ENCODE measurements around the gene APOB.
"Not testable (repeated sequence)": the region's sequence is repeated elsewhere in the genome, so short reads cannot be mapped to it uniquely, and the experiment has no call there.

GRCh38 chr2:21028951-21029350, 14.9 kb downstream of the APOB start:
- not testable (repeated sequence) for TF ChIP-seq CTCF (conservative IDR thresholded peaks at IDR 0.05; ENCODE audit: low read depth, low read length); EZH2 (IDR thresholded peaks at IDR 0.05; ENCODE audit: borderline replicate concordance, low read depth, low read length, poor library complexity, severe bottlenecking)
